Right lobe of liver (tissue), 6 donors: ENCODE results near the gene RALGPS1. TPM values are rescaled to one million over a fixed set of nuclear protein-coding genes. Genes with fewer than 3 reads are reported as not detected.

Experiments
- ATAC-seq, 4 donors: fragments of 200-7000 bp; cut with Tn5 transposase; one replicate each; pipeline ENCODE4 v1.9.1; 2020; ENCODE audit warnings: mild to moderate bottlenecking in 4 of 4, moderate library complexity in 4 of 4
- DNase-seq, 3 donors: peaks; one replicate each; pipeline ENCODE4 v3.0.0-alpha.2; 2020
- H3K27ac ChIP-seq, 3 donors: fragments of 200-600 bp; one replicate each; pipeline ENCODE4 v1.8.0; 2022
- H3K27me3 ChIP-seq, 2 donors: fragments of 200-600 bp; one replicate each; pipeline ENCODE4 v1.8.0; 2022
- H3K36me3 ChIP-seq, 4 donors: fragments of 200-600 bp; sonication (generic) in 1 of 4; one replicate each; pipeline versions ENCODE4 v1.5.1 to v1.8.0; 2017 to 2022; ENCODE audit warnings: control low read depth in 1 of 4
- H3K4me1 ChIP-seq, 4 donors: fragments of 200-600 bp; sonication (generic) in 1 of 4; one replicate each; pipeline versions ENCODE4 v1.5.1 to v1.8.0; 2017 to 2022; ENCODE audit warnings: control low read depth in 1 of 4
- H3K4me3 ChIP-seq, 3 donors: fragments of 200-600 bp; one replicate each; pipeline ENCODE4 v1.8.0; 2022
- H3K9me3 ChIP-seq, 4 donors: fragments of 200-600 bp; sonication (generic) in 1 of 4; one replicate each; pipeline versions ENCODE4 v1.5.1 to v1.8.0; 2017 to 2022; ENCODE audit warnings: control low read depth in 1 of 4
- POLR2A ChIP-seq: fragments of 450-650 bp; IDR thresholded peaks from one replicate; pipeline ENCODE4 v1.6.1; 2017; ENCODE audit warnings: antibody characterized with exemption, mild to moderate bottlenecking
- WGBS: methylation state at CpG from one replicate; pipeline ENCODE4 v1.1.6; 2018; ENCODE audit warnings: low coverage, low lambda C conversion rate; ENCODE audit not compliant: insufficient coverage; ENCODE audit errors: missing lambda C conversion rate; 5-methylcytosine and 5-hydroxymethylcytosine counted together
- intact Hi-C, 2 donors: fragments of 100-400 bp; cut with DNase I; formaldehyde crosslinking; loops; one replicate each; pipeline versions ENCODE4 v1.11.2 to v1.14.1; 2022
- total RNA-seq, 6 experiments: library from RNA; depleted of rRNA in 2 of 6; stranded (reverse); fragments of >200 nt in 2 of 6; fragmentation: NEBNext Ultra II Directional in 3 of 6; extraction: Animal tissue kit (Norgen Biotek cat#: 25700) in 3 of 6; gene quantifications; one replicate each; pipeline versions ENCODE4 v1.1.0 to v1.2.4, GENCODE V29; 2016 to 2023
- TF ChIP-seq, protein P1 (sequence below), 4 donors: fragments of 200-600 bp in 3 of 4; fragments of 450-650 bp in 1 of 4; IDR thresholded peaks; one replicate each; pipeline versions ENCODE4 v1.5.1 to v1.8.0; 2016 to 2022; ENCODE audit warnings: antibody characterized with exemption in 4 of 4, mild to moderate bottlenecking in 2 of 4
- donor health status: DM: no; HTN: yes; CAD: no.
- donor health status: DM: no; HTN: no; CAD: no.
- donor health status: DM: no; HTN: no; CAD: no.
- donor health status: DM: no; HTN: yes; CAD: no.
- donor health status: DM: no; HTN: yes; CAD: no.

RALGPS1 gene
- total RNA-seq, 6 experiments from 2014 or later = 1.2 to 3.8 (median 2.4) TPM

GRCh38 chr9:126975327-126976220 lies 61.0 kb downstream of the RALGPS1 start:
- Histone ChIP-seq H3K27me3 (no peaks in the 10 kb centered on the region), H3K4me3 (no peak overlapping the region), H3K4me1 (no peaks in the 10 kb centered on the region), H3K36me3 (no peaks in the 10 kb centered on the region), H3K9me3 (no peaks in the 10 kb centered on the region), H3K27ac (no peak overlapping the region)
- intact Hi-C loops = no loop called here
- TF ChIP-seq POLR2A = no peak
- TF ChIP-seq, protein P1, sequence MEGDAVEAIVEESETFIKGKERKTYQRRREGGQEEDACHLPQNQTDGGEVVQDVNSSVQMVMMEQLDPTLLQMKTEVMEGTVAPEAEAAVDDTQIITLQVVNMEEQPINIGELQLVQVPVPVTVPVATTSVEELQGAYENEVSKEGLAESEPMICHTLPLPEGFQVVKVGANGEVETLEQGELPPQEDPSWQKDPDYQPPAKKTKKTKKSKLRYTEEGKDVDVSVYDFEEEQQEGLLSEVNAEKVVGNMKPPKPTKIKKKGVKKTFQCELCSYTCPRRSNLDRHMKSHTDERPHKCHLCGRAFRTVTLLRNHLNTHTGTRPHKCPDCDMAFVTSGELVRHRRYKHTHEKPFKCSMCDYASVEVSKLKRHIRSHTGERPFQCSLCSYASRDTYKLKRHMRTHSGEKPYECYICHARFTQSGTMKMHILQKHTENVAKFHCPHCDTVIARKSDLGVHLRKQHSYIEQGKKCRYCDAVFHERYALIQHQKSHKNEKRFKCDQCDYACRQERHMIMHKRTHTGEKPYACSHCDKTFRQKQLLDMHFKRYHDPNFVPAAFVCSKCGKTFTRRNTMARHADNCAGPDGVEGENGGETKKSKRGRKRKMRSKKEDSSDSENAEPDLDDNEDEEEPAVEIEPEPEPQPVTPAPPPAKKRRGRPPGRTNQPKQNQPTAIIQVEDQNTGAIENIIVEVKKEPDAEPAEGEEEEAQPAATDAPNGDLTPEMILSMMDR (IDR thresholded peaks at IDR 0.05) = no peak
- WGBS = 63% methylated on average over 4 of the region's 8 CpGs
- DNase-seq = no peak
- no peak for ATAC-seq

GRCh38 chr9:126979461-126979860 lies 64.9 kb downstream of the RALGPS1 start:
- Histone ChIP-seq H3K27ac (no peak overlapping the region), H3K4me1 (no peaks in the 10 kb centered on the region), H3K4me3 (no peak overlapping the region), H3K27me3 (no peaks in the 10 kb centered on the region), H3K36me3 (no peaks in the 10 kb centered on the region), H3K9me3 (no peaks in the 10 kb centered on the region)
- intact Hi-C loops = no loop called here
- DNase-seq = no peak
- TF ChIP-seq, protein P1 (IDR thresholded peaks at IDR 0.05) = no peak
- no peak for TF ChIP-seq POLR2A
- WGBS = 11% methylated on average over 1 of the region's 5 CpGs
- ATAC-seq = no peak

GRCh38 chr9:126980231-126980630 lies 65.6 kb downstream of the RALGPS1 start:
- H3K4me1 ChIP-seq = no peaks in the 10 kb centered on the region
- no peaks in the 10 kb centered on the region for H3K27me3 ChIP-seq
- DNase-seq (no peak), ATAC-seq (no peak)
- H3K36me3 ChIP-seq = no peaks in the 10 kb centered on the region
- H3K4me3 ChIP-seq = no peak overlapping the region
- no peaks in the 10 kb centered on the region for H3K9me3 ChIP-seq
- TF ChIP-seq, protein P1 (IDR thresholded peaks at IDR 0.05) = no peak
- TF ChIP-seq POLR2A = no peak
- no peak overlapping the region for H3K27ac ChIP-seq
- intact Hi-C loops = no loop called here

DNA sequence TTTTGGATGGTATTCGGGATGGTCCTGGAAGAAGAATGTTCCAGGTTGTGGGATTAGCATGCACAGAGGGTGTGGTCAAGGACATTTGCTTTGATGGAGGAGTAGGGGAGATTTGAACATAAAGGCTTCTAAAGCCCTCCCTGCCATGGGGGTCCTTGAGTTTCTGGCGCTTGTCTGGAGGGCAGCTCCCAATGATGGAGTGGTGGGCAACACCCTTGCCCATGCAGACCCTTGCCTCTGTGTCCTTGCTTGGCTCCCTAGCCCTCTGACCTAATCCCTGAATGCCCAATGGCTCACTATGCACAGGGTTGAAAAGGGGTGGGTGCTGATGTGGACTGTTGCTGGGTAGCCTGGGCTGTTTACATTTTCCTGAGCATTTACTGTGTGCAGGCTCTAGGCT lies 66.6 kb downstream of the RALGPS1 start:
- no peak for ATAC-seq
- Histone ChIP-seq H3K36me3 (no peaks in the 10 kb centered on the region), H3K27me3 (no peaks in the 10 kb centered on the region), H3K27ac (no peak overlapping the region), H3K4me3 (no peak overlapping the region), H3K9me3 (no peaks in the 10 kb centered on the region), H3K4me1 (no peaks in the 10 kb centered on the region)
- TF ChIP-seq, protein P1 (IDR thresholded peaks at IDR 0.05) = no peak
- no peak for TF ChIP-seq POLR2A
- WGBS = 100% methylated on average over 1 of the region's 2 CpGs
- intact Hi-C loops = no loop called here
- no peak for DNase-seq
